H4 (cell line): Measurements from ENCODE around the gene UBE2K. TPM values are rescaled to one million over a fixed set of nuclear protein-coding genes. Genes with fewer than 3 reads are reported as not detected.
"Not testable (repeated sequence)": the region's sequence is repeated elsewhere in the genome, so short reads cannot be mapped to it uniquely, and the experiment has no call there.

ENCODE experiments used
- DNase-seq: peaks from one replicate; pipeline ENCODE4 v3.0.0-alpha.2; 2015; ENCODE audit warnings: low spot score
- total RNA-seq: library from RNA; depleted of rRNA; stranded (reverse); fragments of >200 nt; shearing (Covaris generic); gene quantifications from 2 replicates; pipeline ENCODE4 v1.2.3, GENCODE V29; 2014

UBE2K gene
- total RNA-seq, 1 experiment from 2014 or later, result 25.7 TPM

DNA sequence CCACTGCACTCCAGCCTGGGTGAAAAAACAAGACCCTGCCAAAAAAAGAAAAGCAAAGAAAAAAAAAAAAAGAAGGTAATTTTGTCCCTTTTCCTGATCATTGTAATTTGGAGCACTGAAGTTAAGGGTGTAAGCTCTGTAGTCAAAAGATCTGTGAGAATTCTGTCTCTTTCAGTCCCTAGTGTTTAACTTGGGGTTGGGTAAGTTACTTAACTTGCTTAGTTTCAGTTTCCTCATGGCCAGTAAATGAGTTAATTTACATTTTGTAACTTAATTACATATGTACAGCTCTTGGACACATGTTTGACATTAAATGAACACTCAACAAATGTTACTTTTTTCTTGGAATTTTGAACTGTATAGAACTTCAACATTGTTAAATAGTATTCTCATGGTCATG lies 10.9 kb upstream of the UBE2K start:
- DNase-seq, result no peak

DNA sequence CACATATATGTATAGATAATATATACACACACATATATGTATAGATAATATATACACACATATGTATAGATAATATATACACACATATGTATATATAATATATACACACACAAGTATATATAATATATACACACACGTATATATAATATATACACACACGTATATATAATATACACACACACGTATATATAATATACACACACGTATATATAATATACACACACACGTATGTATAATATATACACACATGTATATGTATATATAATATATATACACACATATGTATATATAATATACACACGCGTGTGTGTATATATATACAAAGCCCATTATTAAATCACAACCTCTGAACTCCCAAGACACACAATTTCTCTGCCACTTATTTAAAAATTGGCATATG lies 8.0 kb upstream of the UBE2K start:
- no peak for DNase-seq

DNA sequence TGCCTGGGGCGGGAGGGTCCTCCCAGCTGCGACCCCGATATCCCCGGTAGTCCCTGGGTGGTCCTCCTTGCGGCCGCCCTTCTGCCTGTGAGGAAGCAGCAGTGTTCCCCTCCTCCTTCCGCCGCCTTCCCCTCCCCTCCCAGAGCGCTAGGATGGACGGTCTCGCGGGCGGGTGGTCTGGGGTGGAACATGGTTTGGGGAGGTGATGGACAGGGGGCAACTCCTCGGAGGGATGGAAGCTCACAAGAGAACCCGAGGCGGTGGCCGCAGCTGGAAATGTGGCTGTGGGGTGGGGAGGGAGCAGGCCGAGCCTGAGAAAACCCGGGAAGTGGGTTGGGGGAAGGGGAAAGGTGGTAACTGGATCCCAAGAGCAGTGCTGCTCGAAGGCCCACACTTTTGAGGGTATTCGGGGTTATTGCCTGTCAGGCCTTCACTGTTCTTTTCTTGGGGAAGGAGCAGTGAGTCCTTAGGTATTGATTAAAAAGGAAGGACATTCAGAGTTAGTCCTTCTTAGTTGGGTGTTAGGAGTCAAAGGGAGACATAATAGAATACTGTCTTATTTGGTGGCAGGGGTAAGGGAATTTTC lies 581 bp downstream of the UBE2K start:
- DNase-seq, result peak; percentile 41

DNA sequence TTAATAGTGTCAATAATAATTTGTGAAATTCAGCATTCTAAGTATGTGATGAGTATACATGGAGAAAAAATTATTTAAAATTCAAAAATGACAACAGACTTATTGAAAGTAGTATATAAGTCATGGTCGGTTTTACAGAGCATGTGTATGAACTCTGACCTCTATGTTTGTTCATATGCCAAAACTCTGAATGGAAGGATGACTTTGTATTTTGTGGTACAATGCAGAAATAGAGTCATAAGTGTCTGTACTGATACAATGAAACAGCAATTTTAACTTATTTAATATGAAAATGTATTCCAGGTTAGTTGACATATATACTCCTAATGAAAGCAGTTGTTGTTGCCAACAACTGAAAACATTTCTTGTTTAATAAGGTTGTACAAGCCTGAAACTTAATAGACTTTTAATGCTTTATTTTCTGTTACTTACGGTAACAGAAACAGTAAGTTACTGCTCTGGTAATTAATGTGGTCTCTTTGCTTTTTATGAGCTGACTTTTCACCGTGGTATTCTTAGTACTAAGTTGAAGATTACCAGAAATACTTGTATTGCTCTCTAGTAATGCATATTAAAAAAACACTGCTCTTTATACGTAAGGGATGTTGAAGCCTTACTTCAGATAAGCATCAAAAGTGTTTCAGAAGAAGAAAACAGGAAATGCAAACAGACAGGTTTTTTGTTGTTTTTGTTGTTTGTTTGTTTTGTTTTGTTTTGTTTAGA lies 1.9 kb downstream of the UBE2K start:
- peak; percentile 21 for DNase-seq

DNA sequence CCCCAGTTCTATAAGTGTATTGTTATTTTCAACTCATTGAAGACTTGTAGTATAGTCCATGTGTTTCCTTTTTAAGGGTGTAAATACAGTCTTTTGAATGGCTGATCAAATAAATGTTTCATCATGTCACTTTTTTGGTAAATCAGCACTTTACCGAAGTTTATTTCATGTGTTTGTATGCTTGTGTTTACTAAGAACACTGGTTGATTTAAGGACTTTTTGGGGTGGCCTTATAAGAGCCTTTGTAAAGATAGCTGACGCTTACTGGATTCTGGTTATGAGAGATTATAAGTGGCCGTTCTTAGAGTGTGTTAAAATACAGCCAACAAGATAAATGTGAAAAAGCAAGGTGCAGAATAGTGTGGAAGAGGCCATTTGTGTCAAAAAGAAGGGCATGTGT lies 2.6 kb downstream of the UBE2K start:
- no peak for DNase-seq

DNA sequence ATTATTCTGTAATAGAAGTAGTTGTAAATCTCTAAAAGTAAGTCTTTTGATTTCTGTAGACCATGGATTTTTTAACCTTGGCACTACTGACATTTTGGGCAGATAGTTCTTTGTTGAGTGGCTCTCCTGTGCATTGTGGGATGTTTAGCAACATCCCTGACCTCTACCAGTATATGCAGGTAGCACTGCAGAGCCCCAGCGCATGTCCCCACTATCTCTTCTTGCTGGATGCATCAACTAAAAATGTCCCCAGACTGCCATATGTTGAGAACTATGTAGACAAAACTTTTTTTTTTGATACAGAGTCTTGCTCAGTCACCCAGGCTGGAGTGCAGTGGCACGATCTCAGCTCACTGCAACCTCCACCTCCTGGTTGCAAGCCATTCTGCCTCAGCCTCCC lies 4.8 kb downstream of the UBE2K start:
- DNase-seq, result no peak

DNA sequence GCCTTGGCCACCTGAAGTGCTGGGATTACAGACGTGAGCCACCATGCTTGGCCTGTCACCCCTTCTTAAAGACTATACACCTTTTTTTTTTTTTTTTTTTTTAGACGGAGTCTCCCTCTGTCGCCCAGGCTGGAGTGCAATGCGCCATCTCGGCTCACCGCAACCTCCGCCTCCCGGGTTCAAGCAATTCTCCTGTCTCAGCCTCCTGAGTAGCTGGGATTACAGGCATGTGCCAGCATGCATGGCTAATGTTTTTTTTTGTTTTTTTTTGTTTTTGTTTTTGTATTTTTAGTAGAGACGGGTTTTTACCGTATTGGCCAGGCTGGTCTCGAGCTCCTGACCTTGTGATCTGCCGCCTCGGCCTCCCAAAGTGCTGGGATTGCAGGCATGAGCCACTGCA lies 6.9 kb downstream of the UBE2K start:
- DNase-seq, result not testable (repeated sequence)

DNA sequence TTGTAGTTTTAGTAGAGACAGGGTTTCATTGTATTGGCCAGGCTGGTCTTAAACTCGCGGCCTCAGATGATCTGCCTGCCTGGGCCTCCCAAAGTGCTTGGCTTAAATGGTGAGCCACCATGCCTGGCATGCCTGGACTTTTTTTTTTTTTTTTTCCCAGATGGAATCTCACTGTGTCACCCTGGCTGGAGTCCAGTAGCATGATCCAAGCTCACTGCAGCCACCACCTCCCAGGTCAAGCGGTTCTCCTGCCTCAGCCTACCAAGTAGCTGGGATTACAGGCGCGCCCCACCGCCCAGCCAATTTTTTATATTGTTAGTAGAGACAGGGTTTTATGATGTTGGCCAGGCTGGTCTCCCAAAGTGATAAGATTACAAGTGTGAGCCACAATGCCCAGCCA lies 8.4 kb downstream of the UBE2K start:
- peak; percentile 78 for DNase-seq

DNA sequence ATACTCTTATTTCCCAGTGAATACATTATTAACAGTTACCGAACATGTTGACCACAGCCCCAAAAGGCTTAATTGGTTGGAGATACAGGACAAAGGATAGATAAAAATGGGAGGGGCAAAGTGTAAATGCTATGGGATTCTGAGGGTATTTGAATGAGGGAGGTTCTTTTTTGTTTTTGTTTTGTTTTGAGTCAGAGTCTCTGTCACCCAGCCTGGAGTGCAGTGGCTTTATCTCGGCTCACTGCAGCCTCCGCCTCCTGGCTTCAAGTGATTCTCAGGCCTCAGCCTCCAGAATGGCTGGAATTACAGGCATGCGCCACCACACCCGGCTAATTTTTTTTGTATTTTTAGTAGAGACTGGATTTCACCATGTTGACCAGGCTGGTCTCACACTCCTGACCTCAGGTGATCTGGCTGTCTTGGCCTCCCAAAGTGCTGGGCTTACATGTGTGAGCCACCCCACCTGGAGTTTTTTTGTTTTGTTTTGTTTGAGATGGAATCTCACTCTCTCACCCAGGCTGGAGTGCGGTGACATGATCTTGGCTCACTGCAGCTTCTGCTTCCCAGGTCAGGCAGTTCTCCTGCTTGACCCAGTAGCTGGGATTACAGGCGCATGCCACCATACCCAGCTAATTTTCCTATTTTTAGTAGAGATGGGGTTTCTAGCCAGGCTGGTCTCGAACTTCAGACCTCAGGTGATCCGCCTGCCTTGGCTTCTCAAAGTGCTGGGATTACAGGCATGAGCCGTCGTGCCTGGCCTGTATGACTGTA lies 9.0 kb downstream of the UBE2K start:
- DNase-seq, result peak; percentile 22

DNA sequence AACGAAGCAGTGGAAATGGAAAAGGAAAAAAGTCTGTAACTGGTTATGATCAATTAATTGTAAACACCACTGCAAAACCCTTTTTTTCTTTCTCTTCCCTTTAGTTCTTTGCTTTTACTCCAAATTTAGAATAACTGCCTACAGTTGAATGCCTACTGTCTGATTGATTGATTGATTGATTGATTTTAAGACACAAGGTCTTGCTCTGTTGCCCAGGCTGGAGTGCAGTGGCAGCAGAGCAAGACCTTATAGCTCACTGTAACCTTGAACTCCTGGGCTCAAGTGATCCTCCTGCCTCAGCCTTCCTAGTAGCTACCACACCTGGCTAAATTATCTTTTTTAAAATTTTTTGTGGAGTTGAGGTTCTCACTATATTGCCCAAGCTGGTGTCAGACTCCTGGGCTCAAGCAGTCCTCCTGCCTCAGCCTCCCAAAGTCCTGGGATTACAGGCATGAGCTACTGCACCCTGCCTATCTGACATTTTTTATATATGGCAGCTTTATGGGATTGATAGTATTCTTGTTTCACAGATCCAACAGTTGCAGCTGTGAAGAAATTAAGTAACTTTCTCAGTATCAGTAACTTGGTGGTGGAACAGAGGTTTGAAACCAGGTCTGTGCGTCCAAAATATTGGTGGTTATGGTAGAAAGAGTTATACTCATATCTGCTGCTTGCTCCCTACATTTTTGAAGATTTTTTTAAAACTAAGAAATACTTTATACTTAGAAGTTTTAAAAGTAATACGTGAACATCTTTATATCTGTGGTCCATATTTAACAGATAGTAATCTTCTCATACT lies 12.4 kb downstream of the UBE2K start:
- no peak for DNase-seq

DNA sequence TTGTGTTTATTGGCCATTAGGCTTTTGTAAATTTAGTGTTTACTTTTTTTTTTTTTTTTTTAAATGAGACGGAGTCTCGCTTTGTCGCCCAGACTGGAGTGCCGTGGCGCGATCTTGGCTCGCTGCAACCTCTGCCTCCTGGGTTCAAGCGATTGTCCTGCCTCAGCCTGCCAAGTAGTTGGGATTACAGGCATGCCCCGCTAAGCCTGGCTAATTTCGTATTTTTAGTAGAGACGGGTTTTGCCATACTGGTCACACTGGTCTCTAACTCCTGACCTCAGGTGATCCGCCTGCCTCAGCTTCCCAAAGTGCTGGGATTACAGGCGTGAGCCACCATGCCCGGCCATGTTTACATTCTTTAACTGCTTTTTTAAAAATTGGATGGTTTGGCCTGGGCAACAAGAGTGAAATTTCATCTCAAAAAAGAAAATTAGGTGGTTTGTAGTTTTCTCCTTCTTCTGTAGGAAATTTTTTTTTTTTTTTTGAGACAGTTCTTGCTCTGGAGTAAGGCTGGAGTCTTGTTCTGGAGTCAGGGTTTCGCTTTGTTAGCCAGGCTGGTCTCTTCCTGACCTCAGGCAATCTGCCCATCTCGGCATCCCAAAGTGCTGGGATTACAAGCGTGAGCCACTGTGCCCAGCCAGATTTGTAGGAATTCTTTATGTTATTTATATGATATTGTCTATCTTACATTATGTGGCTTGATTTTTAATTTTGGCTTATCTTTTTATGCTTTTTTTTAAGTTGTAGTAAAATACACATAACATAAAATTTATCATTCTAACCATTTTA lies 15.1 kb downstream of the UBE2K start:
- DNase-seq, result no peak

DNA sequence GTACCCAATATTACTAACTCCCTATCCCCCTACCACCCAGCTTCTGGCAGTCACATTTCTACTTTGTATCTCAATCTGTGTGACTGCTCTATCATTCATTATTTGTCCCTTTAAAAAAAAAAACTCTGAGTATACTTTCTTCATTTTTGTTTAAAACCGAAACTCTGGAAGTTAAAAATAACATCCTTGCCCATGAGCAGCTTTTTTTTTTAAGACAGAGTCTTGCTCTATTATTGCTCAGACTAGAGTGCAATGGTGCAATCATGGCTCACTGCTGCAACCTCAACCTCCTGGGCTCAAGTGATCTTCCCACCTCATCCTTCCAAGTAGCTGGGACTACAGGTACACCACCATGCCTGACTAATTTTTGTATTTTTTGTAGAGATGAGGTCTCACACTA lies 15.8 kb downstream of the UBE2K start:
- DNase-seq, result no peak

DNA sequence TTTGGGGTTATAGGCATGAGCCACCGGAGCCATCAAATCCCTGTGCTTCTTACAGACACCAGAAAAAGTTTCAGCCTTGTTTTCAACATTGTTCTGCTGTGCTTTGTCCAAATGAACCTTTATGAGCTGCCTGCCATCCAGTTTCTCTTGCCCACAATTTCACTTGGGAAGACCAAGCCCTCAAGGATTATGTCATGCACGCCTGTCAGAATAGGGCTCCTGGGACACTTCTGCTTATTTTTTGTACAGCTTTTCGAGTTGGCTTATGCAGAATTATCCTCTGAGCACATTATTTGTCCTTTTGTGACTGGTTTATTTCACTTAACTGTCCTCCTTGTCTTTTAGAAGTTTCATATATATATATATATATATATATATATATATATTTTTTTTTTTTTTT lies 16.2 kb downstream of the UBE2K start:
- no peak for DNase-seq

DNA sequence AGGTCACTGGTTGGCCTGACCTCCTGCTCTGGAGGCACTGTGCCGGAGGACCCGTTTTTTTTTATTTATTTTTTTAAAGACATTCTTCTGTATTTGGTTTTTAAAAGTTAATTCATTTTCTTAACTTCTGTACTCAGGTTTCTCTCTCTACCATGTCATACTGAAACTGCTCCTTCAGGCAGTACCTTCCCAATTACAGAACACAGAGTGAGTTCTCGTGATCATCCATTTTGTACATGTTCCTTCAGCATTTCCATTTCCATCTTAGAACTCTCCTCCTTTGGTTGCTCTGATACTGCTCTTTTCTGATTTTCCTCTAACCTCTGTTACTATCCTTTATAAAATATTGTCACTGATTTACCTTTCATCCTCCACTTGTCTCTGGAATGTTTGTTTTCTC lies 17.9 kb downstream of the UBE2K start:
- no peak for DNase-seq

DNA sequence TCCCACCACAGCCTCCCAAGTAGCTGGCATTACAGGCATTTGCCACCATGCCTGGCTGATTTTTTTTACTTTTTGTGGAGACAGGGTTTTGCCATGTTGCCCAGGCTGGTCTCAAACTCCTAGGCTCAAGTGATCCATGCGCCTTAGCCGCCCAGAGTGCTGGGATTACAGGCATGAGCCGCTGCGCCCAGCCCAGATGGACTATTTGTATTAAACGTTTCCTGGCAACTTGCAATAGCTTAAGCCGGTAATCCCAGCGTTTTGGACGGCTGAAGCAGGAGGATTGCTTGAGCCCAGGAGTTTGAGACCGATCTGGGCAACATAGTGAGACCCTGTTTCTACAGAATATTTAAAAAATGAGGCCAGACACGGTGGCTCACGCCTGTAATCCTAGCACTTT lies 18.4 kb downstream of the UBE2K start:
- no peak for DNase-seq

DNA sequence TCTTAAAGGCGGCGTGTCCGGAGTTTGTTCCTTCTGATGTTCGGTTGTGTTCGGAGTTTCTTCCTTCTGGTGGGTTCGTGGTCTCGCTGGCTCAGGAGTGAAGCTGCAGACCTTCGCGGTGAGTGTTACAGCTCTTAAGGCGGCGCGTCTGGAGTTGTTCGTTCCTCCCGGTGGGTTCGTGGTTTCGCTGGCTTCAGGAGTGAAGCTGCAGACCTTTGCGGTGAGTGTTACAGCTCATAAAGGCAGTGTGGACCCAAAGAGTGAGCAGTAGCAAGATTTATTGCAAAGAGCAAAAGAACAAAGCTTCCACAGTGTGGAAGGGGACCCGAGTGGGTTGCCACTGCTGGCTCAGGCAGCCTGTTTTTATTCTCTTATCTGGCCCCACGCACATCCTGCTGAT lies 19.8 kb downstream of the UBE2K start:
- not testable (repeated sequence) for DNase-seq

DNA sequence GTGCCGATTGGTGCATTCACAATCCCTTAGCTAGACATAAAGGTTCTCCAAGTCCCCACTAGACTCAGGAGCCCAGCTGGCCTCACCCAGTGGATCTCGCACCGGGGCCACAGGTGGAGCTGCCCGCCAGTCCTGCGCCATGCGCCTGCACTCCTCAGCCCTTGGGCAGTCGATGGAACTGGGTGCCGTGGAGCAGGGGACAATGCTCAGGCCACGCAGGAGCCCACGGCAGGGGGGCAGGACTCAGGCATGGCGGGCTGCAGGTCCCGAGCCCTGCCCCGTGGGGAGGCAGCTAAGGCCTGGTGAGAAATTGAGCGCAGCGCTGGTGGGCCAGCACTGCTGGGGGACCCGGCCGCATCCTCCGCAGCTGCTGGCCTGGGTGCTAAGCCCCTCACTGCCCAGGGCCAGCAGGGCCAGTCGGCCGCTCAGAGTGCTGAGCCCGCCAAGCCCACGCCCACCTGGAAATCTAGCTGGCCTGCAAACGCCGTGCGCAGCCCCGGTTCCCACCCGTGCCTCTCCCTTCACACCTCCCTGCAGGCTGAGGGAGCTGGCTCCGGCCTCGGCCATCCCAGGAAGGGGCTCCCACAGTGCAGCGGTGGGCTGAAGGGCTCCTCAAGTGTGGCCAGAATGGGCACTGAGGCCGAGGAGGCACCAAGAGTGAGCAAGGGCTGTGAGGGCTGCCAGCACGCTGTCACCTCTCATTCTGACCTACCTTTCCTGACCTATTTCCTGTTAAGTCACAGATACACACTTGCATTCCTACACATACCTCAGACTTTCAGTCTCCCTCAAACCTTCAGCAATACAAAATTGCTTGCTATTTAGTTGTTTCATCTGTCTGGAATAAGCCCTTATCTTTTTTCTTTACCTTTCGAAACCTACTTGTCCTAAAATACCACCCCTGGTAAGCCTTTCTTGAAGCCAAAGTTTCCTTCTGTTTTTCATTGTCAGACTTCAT lies 20.7 kb downstream of the UBE2K start:
- no peak for DNase-seq

DNA sequence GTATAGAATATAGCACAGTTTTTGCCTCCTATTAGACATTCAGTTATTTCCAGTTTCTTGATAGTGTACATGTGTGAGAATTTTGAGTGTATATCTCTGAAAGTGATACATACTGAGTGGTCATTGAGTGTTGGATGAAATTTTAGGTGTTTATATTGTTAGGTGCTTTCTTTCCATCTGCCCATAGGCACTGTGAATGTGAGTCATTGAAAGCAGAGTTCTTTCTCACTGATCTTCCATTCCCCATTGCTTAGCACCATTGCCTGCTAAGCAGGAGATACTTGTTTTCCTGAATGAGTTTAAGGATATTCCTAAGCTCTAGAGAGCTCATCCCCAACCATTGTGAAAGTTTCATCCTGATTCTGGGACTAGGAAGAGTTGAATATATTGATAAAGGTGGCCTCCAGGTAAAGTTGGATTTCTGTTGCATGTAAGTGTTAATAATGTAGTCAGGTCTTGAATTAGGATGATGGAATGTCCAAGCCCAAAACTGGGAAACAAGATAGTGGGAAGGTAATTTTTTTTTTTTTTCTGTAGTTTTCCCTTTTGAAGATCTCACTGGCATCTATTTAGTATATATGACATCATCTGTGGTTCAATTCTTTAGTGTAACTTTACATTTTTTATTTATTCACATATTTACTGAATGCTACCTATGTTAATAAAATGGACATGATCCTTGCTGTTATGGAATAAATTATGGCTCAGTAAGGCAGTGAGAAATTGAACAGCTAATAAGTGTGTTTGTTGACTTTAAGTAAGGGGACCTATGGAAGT lies 22.1 kb downstream of the UBE2K start:
- no peak for DNase-seq

DNA sequence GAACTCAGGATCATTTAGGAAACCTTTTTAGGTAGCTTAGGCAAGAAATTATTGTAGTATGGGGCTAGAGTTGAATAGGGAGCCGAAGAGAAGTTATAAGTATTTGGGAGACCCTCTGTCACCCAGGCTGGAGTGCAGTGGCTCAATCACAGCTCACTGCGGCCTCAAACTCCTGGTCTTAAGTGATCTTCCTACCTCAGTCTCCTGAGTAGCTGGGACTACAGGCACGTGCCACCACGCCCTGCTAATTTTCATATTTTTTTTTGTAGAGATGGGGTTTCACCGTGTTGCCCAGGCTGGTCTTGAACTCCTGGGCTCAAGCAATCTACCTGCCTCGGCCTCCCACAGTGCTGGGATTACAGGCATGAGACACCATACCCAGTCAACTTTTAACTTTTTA lies 23.3 kb downstream of the UBE2K start:
- not testable (repeated sequence) for DNase-seq
